OCI-LY3 (cell line): Measurements from ENCODE around the gene KLK7.

Experiments
- EZH2phosphoT487 ChIP-seq: fragments of 200-600 bp; shearing (Covaris generic); IDR thresholded peaks from 2 replicates; pipeline ENCODE4 v1.6.1; 2018; ENCODE audit warnings: antibody characterized with exemption, mixed run types, low read depth
- TF ChIP-seq, protein P1 (sequence below): fragments of 200-600, 300-600 bp; sonication (generic); IDR thresholded peaks from 2 replicates; pipeline ENCODE4 v1.5.1; 2014; ENCODE audit warnings: antibody characterized with exemption, low read length, low read depth

DNA sequence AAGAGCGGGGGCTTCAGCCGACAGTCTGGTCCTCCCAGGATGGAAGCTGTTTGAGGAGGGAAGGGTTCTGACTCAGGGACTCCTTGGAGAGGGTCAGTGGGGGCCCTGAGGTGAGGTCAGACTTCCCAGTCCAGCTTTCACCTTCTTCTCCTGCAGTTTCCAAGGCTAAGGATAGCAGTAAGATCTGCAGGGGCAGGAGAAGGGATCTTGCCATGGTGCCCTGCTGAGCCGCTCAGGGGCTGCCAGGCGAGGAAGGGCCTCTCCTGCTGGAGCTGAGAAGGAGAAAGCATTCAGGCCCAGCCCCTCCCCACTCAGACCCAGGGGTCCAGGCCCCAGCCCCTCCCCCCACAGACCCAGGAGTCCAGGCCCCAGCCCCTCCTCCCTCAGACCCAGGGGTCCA, 1.5 kb downstream of the KLK7 start:
- TF ChIP-seq, protein P1, sequence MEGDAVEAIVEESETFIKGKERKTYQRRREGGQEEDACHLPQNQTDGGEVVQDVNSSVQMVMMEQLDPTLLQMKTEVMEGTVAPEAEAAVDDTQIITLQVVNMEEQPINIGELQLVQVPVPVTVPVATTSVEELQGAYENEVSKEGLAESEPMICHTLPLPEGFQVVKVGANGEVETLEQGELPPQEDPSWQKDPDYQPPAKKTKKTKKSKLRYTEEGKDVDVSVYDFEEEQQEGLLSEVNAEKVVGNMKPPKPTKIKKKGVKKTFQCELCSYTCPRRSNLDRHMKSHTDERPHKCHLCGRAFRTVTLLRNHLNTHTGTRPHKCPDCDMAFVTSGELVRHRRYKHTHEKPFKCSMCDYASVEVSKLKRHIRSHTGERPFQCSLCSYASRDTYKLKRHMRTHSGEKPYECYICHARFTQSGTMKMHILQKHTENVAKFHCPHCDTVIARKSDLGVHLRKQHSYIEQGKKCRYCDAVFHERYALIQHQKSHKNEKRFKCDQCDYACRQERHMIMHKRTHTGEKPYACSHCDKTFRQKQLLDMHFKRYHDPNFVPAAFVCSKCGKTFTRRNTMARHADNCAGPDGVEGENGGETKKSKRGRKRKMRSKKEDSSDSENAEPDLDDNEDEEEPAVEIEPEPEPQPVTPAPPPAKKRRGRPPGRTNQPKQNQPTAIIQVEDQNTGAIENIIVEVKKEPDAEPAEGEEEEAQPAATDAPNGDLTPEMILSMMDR, result no peak
- TF ChIP-seq EZH2phosphoT487, result no peak
